Mucosa of rectum (tissue), 2 donors: ENCODE results near the gene REP15.
A peak's percentile ranks its signal among the peaks of the same experiment; 100 is the strongest.
"Not testable (repeated sequence)": the region's sequence is repeated elsewhere in the genome, so short reads cannot be mapped to it uniquely, and the experiment has no call there.

ENCODE experiments used
- H3K27ac ChIP-seq, 2 donors: one replicate each; pipeline ENCODE4 v1.7.0; 2013; ENCODE audit warnings: inconsistent platforms in 2 of 2, low read depth in 2 of 2, low read length in 2 of 2
- H3K27me3 ChIP-seq, 2 donors: one replicate each; pipeline ENCODE4 v1.7.0; 2013; ENCODE audit warnings: low read length in 2 of 2; ENCODE audit not compliant: control insufficient read depth in 2 of 2, insufficient read depth in 2 of 2
- H3K36me3 ChIP-seq, 2 donors: one replicate each; pipeline ENCODE4 v1.7.0; 2013; ENCODE audit warnings: low read length in 2 of 2; ENCODE audit not compliant: control insufficient read depth in 2 of 2, insufficient read depth in 2 of 2
- H3K4me1 ChIP-seq, 2 donors: one replicate each; pipeline ENCODE4 v1.7.0; 2013; ENCODE audit warnings: low read length in 2 of 2, mild to moderate bottlenecking in 1 of 2; ENCODE audit not compliant: control insufficient read depth in 2 of 2, insufficient read depth in 2 of 2
- H3K4me3 ChIP-seq, 2 donors: one replicate each; pipeline ENCODE4 v1.7.0; 2013; ENCODE audit warnings: low read length in 2 of 2
- H3K9ac ChIP-seq, 2 donors: one replicate each; pipeline ENCODE4 v1.7.0; 2013; ENCODE audit warnings: low read length in 2 of 2, low read depth in 1 of 2, mild to moderate bottlenecking in 1 of 2
- H3K9me3 ChIP-seq, 2 donors: one replicate each; pipeline ENCODE4 v1.7.0; 2013; ENCODE audit warnings: low read length in 2 of 2; ENCODE audit not compliant: control insufficient read depth in 2 of 2
- donor health status: healthy.
- donor health status: Normal muscosa, but diverticular disease.

Gene REP15, protein sequence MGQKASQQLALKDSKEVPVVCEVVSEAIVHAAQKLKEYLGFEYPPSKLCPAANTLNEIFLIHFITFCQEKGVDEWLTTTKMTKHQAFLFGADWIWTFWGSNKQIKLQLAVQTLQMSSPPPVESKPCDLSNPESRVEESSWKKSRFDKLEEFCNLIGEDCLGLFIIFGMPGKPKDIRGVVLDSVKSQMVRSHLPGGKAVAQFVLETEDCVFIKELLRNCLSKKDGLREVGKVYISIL

DNA sequence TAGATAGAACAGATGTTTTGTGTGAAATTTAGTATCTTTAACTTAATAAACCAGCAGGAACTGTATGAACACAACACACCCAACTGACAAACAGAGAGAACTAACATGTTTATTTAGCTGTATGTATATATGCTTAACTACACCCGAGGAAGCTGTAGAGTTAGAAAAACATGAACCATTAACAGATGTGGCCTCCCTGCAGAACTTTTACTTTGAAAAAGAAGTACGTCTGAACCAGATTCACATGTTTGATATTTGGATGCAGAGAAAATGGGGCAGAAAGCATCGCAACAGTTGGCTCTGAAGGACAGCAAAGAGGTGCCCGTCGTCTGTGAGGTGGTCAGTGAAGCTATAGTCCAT lies at the start of gene REP15:
Gene REP15, plus strand, starts transcription at position 155 of the 360 bp plus-strand sequence. Its CDS starts 116 bp downstream, at position 271.
- peaks cover 4 to 7% of the 10 kb centered on the region in 2 donors for H3K4me1 ChIP-seq
- H3K36me3 ChIP-seq = peaks cover 4 to 7% of the 10 kb centered on the region in 2 donors
- peak within 1 kb of the TSS in 1 of 2 donors; percentile 50 for H3K9ac ChIP-seq
- no peaks in the 10 kb centered on the region for H3K27me3 ChIP-seq
- H3K9me3 ChIP-seq = no peaks in the 10 kb centered on the region
- peak within 1 kb of the TSS; percentile 52 to 63 for H3K4me3 ChIP-seq
- H3K27ac ChIP-seq = peak within 1 kb of the TSS; percentile 57 to 59

DNA sequence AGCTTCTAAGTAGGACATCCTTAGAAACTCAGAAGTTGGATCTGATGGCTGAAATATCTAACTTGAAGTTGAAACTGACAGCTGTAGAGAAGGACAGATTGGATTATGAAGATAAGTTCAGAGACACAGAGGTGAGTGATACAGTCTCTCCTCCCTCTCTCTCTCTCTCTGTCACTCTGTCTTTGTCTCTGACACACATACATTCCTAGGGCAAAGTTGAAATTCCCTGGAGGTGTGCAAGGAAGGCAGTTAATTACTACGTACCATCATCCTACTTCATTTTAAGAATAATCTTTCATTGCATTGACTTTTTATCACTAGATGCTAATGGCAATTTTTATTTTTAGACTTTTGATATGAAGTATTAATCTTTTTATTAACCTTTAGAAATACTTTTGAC lies 46.2 kb upstream of the REP15 start:
- H3K9me3 ChIP-seq = no peaks in the 10 kb centered on the region
- no peak overlapping the region for H3K27ac ChIP-seq
- no peaks in the 10 kb centered on the region for H3K27me3 ChIP-seq
- H3K4me1 ChIP-seq = no peaks in the 10 kb centered on the region
- H3K4me3 ChIP-seq = no peak overlapping the region
- H3K36me3 ChIP-seq = peaks cover 0 to 7% of the 10 kb centered on the region in 2 donors
- H3K9ac ChIP-seq = no peak overlapping the region

DNA sequence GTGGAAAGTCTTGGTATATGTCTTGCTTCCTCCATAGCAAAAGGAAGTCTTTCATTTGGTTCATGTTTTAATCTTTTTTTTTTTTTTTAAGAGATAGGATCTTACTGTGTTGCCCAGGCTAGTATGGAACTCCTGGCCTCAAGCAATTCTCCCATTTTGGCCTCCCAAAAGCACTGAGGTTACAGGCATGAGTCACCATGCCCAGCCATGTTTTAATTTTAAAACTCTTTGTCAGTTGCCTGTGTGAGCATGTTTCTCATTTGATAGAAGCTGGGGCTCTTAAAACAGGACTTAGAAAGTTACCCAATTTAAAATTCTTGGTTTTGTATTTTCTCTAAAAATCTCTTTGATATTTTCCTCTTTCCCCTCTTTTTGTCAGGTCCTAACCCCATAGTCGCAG lies 45.0 kb upstream of the REP15 start:
- H3K36me3 ChIP-seq = peaks cover 0 to 7% of the 10 kb centered on the region in 2 donors
- no peak overlapping the region for H3K9ac ChIP-seq
- H3K9me3 ChIP-seq = no peaks in the 10 kb centered on the region
- no peaks in the 10 kb centered on the region for H3K4me1 ChIP-seq
- no peak overlapping the region for H3K4me3 ChIP-seq
- H3K27me3 ChIP-seq = no peaks in the 10 kb centered on the region
- H3K27ac ChIP-seq = no peak overlapping the region

DNA sequence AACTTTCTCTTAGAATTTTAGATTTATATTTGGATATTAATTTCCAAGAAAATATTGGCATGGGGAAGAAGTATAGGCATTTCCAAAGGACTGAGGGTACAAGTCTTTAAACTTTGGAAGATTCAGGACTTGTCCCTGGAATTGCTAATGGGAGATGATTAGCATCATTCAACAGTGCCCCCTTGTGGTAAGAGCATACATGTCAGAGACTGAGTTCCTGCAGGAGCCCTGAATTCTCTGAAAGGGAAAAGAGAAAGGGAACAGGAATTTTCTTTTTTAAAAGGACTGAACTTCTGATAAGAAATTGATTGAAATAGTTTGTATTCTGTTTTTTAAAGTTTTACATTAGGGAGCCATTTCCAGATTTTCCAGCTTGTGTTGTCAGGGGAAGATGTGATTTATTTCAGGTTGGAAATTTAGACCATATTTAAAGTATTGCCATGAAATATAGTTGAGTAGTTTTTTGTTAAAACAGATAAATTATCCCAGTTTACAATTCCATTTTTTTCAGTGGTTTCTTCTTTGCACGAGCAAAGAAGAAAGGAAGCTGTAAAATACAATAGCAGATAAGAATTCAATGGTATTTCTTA lies 44.0 kb upstream of the REP15 start:
- Histone ChIP-seq H3K9ac (no peak overlapping the region), H3K27me3 (no peaks in the 10 kb centered on the region), H3K36me3 (peaks cover 3 to 7% of the 10 kb centered on the region in 2 donors), H3K9me3 (no peaks in the 10 kb centered on the region), H3K27ac (no peak overlapping the region), H3K4me3 (no peak overlapping the region), H3K4me1 (no peaks in the 10 kb centered on the region)

DNA sequence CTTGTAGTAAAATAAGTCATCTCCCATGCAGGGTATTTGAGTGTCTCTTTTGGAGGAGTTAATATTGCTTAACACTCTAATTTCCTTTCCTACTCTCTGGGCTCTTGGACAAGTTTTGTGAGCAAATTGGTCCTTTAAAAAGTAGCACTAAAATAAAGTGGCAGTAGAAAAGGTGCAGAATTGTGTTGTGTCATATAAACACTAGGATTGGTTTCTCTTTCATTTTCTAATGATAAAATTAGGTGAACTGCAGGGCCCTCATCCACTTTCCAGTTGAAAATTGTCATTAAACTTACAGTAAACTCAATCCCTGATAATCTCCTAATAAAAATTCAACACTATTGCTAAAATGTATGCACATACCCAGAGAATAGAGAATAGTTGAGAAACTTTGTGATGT lies 42.6 kb upstream of the REP15 start:
- peaks cover 6 to 7% of the 10 kb centered on the region in 2 donors for H3K36me3 ChIP-seq
- no peaks in the 10 kb centered on the region for H3K4me1 ChIP-seq
- no peaks in the 10 kb centered on the region for H3K9me3 ChIP-seq
- H3K27me3 ChIP-seq = no peaks in the 10 kb centered on the region
- H3K4me3 ChIP-seq = no peak overlapping the region
- H3K27ac ChIP-seq = no peak overlapping the region
- H3K9ac ChIP-seq = no peak overlapping the region

DNA sequence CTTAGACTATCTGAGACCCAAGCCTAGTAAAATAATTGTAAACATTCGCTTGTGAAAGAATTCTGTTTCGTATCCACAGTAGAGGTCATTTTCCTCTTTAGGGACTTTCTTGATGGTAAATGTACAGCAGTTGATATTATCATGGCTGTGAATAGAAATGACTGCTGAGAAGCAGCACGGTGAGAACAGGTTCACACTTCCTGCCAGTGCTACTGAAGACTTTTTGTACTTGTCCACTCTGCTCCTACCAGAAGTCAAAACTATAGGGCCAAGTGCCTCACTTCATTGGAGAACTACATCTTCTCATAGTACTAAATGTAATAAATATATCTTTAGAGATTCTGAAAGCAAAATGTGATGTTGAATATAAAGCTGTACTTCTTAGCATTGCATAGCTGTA lies 40.8 kb upstream of the REP15 start:
- not testable (repeated sequence) for H3K4me3 ChIP-seq, H3K27ac ChIP-seq, H3K27me3 ChIP-seq, H3K9ac ChIP-seq, H3K9me3 ChIP-seq, H3K4me1 ChIP-seq, H3K36me3 ChIP-seq

DNA sequence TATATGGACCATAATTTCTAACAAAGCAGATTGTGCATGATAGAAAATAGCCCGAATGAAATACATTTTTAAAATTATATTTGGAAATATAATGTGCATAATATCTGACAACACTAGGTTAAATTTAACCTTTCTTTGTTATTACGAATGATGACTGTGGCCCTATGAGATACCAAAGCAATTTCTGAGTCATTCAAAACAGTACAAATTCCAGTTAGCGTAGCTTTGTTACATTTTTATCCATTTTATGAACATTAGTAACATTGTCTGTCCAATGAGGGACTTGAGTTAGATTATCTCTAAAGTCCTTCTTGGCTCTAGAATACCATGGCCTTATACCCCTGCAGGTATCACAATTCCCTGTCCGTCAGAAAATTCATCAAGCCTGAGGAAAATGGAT lies 39.0 kb upstream of the REP15 start:
- no peaks in the 10 kb centered on the region for H3K4me1 ChIP-seq
- no peak overlapping the region for H3K9ac ChIP-seq
- H3K36me3 ChIP-seq = peaks cover 8 to 16% of the 10 kb centered on the region in 2 donors
- no peaks in the 10 kb centered on the region for H3K27me3 ChIP-seq
- no peak overlapping the region for H3K27ac ChIP-seq
- H3K9me3 ChIP-seq = no peaks in the 10 kb centered on the region
- H3K4me3 ChIP-seq = no peak overlapping the region

DNA sequence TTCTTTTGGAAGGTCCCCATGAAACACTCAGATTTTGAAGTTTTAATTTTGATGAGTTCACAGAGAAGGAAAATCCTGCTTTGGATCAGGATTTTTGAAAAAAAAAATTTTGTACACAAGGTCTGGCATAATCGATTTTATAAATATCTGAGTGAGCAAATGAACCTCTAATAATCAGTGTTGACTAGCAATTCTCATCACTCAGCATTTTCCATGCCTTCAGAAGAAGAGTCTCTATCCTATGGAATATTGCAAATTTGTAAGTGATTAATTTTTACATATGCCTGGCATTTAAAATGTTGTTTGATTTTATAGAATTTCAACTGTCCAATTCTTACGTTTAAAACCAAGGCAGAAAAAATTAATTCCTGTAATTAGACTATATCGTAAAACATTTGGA lies 30.5 kb upstream of the REP15 start:
- Histone ChIP-seq H3K9ac (no peak overlapping the region), H3K27ac (no peak overlapping the region), H3K4me1 (no peaks in the 10 kb centered on the region), H3K4me3 (no peak overlapping the region), H3K27me3 (no peaks in the 10 kb centered on the region), H3K36me3 (peaks cover 24 to 37% of the 10 kb centered on the region in 2 donors), H3K9me3 (no peaks in the 10 kb centered on the region)

DNA sequence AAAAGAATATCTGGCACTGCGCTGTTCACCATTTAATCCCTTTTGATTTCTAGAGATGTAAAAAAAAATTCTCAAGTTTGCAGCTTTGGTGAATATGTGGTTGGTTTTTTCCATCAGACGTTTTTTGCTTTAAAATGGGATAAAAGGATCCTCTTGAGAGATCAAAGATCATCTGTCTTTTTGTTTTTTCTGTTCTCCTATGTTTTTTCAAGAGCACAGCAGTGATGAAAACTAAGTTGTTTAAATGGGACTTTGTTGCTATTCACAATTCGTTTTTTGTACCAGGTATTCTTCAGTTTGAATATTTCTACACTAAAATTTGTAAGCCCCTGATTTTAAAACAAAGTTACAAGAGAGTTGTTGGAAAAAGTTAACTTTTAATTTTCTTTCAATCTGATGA lies 29.7 kb upstream of the REP15 start:
- H3K4me1 ChIP-seq = no peaks in the 10 kb centered on the region
- H3K27me3 ChIP-seq = no peaks in the 10 kb centered on the region
- H3K9me3 ChIP-seq = no peaks in the 10 kb centered on the region
- peaks cover 21 to 34% of the 10 kb centered on the region in 2 donors for H3K36me3 ChIP-seq
- no peak overlapping the region for H3K27ac ChIP-seq
- H3K4me3 ChIP-seq = no peak overlapping the region
- H3K9ac ChIP-seq = no peak overlapping the region

DNA sequence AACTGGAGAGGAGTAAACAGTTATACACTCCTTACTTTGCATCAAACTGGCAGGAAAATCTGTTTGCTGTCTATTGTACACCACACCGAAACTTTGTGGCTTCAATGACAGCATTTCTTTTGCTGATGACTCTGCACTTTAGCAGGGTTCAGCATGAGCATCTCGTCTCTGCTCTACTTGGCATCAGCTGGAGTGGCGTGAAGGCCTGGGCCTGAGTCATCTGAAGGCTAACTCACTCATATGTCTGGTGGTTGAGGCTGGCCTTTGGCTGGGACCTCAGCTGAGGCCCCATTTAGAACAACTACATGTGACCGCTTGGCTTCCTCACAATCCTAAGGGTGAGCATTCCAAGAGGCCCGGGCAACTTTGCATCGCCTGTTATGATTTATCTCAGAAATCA lies 28.7 kb upstream of the REP15 start:
- Histone ChIP-seq H3K4me3 (no peak overlapping the region), H3K36me3 (peaks cover 21 to 33% of the 10 kb centered on the region in 2 donors), H3K9me3 (no peaks in the 10 kb centered on the region), H3K4me1 (no peaks in the 10 kb centered on the region), H3K9ac (no peak overlapping the region), H3K27me3 (no peaks in the 10 kb centered on the region), H3K27ac (no peak overlapping the region)
